Measurements from ENCODE around the gene CCDC126.
A peak's percentile ranks its signal among the peaks of the same experiment; 100 is the strongest.
"Not testable (repeated sequence)": the region's sequence is repeated elsewhere in the genome, so short reads cannot be mapped to it uniquely, and the experiment has no call there.

The CCDC126 gene

GRCh38 chr7:23597094-23598091 lies at the start of gene CCDC126:
Gene CCDC126, plus strand, starts transcription at chr7:23597382. Its CDS starts 13,934 bp downstream, at chr7:23611316.
- DNase-seq, result peak; percentile 86

- no peak for DNase-seq
Measured at GRCh38 chr7:23547662-23548061, 49.5 kb upstream of the CCDC126 start.

GRCh38 chr7:23558303-23558702 lies 38.9 kb upstream of the CCDC126 start:
- DNase-seq, result no peak

- peak; percentile 69 for DNase-seq
Measured at GRCh38 chr7:23570592-23571200, 26.5 kb upstream of the CCDC126 start.

GRCh38 chr7:23581975-23582374 lies 15.2 kb upstream of the CCDC126 start:
- not testable (repeated sequence) for DNase-seq

GRCh38 chr7:23585304-23585703 lies 11.9 kb upstream of the CCDC126 start:
- DNase-seq, result not testable (repeated sequence)

GRCh38 chr7:23586159-23586558 lies 11.0 kb upstream of the CCDC126 start:
- no peak for DNase-seq

- DNase-seq, result no peak
Measured at GRCh38 chr7:23590529-23590928, 6.7 kb upstream of the CCDC126 start.

- DNase-seq, result no peak
Measured at GRCh38 chr7:23593706-23594105, 3.5 kb upstream of the CCDC126 start.

- no peak for DNase-seq
Measured at GRCh38 chr7:23594879-23595604, 2.1 kb upstream of the CCDC126 start.

GRCh38 chr7:23598296-23598695 lies 1.1 kb downstream of the CCDC126 start:
- no peak for DNase-seq

GRCh38 chr7:23600236-23600635 lies 3.1 kb downstream of the CCDC126 start:
- no peak for DNase-seq

- no peak for DNase-seq
Measured at GRCh38 chr7:23603632-23604295, 6.6 kb downstream of the CCDC126 start.

- DNase-seq, result no peak
Measured at GRCh38 chr7:23604296-23604640, 7.1 kb downstream of the CCDC126 start.

- DNase-seq, result no peak
Measured at GRCh38 chr7:23607130-23607529, 9.9 kb downstream of the CCDC126 start.

- no peak for DNase-seq
Measured at GRCh38 chr7:23607866-23608265, 10.7 kb downstream of the CCDC126 start.

- DNase-seq, result no peak
Measured at GRCh38 chr7:23615331-23615730, 18.1 kb downstream of the CCDC126 start.

GRCh38 chr7:23616593-23616992 lies 19.4 kb downstream of the CCDC126 start:
- no peak for DNase-seq

- no peak for DNase-seq
Measured at GRCh38 chr7:23617482-23617881, 20.3 kb downstream of the CCDC126 start.

- no peak for DNase-seq
Measured at GRCh38 chr7:23618241-23618640, 21.1 kb downstream of the CCDC126 start.

- no peak for DNase-seq
Measured at GRCh38 chr7:23619141-23619540, 22.0 kb downstream of the CCDC126 start.

GRCh38 chr7:23622506-23622925 lies 25.3 kb downstream of the CCDC126 start:
- DNase-seq, result no peak

- no peak for DNase-seq
Measured at GRCh38 chr7:23628370-23628769, 31.2 kb downstream of the CCDC126 start.
